ENCODE measurements around the gene TNRC18.

The TNRC18 gene

DNA sequence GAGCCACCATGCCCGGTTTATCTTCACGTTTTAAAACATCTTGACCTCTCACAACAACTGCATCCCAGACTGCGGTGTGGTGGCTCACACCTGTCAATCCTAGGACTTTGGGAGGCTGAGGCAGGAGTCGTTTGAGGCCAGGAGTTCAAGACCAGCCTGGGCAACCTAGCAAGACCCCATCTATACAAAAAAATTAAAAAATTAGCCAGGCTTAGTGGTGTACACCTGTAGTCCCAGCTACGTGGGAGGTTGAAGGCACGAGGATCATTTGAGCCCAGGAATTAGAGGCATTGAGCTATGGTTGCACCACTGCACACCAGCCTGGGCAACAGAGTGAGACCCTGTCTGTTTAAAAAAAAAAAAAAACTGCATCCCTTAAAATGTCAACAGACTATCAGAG, 20.2 kb downstream of the TNRC18 start:
- no peak for DNase-seq

DNA sequence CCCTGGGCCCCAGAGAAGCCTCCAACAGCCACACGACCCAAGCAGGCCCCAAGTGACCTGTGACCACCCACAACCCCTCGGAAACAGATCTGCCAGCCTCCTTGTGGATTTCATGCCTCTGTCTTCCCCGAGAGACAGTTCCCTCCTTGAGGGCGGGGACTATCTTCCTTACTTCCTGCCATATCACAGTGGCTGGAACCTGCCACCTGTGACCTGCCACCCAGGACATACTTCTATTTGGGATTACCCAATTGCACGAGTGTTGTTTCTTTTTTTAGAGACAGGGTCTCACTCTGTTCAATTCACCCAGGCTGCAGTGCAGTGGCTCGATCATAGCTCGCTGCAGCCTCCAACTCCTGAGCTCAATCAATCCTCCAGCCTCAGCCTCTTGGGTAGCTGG, 25.9 kb downstream of the TNRC18 start:
- DNase-seq, result no peak

DNA sequence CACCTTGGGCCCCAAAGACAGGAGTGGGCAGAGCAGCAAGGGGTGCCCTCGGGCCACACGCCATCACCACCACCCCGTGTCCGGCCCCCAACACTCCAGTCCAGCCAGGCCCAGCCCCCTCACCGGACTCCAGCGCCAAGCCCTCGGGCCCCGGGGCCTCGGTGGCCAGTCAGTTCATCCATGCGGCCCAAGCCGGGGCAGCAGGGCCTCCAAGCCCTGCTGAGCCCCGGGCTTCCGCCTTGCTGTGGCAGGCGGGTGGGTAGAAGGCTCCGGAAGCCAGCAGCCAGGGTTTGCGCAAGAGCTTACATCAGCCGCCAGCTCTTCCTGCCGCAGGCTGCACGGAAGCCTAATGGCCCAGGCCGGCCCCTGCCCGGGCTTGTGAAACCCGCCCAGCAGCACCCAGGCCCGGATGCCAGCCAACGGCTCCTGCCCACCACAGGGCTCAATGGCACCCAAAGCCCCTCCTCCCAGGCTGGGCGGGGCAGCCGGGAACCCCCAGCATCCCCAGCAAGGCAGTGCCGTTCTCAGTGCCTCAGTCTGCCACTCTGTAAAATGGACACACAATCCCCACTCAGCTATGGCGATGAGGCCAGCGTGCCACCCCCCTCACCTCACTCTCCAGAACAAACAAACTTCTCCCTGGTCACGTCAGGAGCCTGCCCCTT, 26.5 kb downstream of the TNRC18 start:
- no peak for DNase-seq

DNA sequence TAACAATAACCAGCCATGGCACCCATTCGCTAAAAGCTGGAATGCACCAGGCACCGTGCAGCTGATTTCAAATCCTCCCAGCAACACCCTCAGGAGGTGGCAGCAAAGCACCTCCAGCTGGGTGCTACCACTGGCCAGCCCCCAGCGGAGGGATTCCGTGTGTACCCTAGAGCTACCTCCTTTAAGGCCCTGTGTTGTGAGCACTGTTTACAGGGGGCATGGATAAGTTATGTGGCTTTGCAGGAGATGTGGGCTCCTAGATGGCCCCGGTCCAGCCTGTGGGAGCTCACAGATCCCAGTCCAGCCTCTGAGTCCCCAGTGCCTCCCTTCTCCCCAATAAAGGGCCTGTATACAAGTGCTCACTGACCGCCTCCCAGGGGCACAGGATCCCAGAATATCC, 27.1 kb downstream of the TNRC18 start:
- no peak for DNase-seq

DNA sequence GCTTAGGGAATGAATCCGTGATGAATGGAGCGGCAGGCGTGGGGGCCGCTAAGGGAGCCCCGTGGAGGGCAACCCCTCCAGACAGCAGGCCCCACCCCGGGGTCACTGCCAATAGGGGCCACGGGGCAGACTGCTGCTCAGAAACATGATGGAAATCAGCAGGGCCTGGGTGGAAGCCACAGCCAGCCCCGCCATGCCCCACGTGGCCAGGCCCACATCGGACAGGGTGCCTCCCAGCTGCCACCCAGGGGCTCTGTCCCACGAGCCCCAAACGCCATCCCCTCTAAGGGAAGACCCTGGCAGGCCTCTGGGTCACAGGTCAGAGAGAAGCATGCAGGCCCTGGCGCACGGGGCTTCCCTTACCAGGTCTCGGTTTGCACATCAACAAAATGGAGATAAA, 28.4 kb downstream of the TNRC18 start:
- no peak for DNase-seq

DNA sequence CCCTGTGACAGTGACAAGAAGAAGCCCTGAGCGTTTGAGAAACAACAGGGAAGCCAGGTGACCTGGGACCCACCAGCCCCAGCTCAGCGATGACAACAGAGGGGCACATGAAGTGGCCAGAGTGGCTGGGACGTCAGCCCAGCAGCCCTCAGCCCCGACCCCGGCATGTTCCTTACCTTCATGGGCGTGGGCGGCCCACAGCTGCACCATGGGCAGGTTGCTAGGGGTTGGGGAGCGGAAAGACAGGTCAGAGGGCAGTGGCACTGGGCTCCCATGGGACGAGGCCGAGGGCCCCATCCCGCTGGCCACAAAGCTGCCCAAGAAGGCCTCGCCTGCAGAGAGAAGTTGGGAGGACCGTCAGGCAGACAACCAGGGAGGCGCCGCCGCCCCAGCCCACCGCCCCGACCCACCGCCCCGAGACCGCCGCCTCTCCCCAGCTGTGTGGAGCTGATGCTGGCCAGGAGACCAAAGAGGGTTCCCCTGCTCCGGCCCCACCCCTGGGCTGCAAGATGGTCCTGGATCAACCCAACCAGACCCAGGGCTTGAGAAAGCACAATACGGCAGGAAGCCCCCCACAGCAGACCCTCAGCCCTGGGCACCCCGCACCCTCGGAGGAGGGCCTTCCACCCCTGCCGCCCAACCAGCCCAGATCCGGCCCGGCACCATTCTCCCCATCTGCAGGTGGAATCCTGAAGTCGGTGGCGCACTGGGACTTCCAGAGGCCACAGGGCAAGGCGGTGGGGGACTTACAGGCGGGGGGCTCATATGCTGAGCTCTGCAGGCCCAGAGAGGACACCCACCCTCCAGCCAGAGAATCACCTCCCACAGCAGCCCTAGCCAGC, 29.1 kb downstream of the TNRC18 start:
- no peak for DNase-seq

DNA sequence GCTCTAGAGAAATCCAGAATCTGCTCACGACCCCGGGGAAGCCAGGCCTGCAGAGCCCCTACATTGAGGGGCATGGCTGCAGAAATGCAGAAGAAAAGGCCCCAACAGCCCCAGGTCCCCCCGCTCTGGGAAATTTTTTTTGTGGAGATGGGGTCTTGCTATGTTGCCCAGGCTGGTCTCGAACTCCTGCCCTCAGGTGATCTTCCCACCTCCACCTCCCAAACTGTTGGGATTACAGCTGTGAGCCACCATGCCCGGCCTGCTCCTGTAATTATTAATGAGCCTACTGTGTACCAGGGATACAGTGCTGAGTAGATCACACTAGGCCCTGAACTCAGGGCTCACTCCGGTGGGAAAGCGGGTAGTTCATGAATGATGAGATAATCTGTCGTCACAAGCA, 29.9 kb downstream of the TNRC18 start:
- DNase-seq, result no peak

DNA sequence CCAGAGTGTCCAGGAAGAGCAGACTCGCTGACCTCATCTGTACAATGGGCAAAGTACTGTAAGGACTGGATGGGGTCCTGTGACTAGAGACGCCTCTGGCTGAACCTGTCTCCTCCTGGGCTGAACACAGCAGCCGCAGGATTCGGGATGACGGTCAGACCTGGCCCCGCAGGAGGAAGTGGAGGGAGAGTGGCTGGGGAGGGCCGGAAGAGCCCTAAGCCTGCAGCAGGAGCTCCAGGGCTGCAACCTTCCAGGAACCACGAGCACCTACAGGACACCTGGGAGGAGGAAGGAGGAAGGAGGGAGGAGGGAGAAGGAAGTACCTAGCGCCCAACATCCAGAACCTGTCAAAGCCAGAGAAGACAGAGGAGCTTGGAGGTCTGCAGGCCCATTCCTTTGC, 30.3 kb downstream of the TNRC18 start:
- no peak for DNase-seq

DNA sequence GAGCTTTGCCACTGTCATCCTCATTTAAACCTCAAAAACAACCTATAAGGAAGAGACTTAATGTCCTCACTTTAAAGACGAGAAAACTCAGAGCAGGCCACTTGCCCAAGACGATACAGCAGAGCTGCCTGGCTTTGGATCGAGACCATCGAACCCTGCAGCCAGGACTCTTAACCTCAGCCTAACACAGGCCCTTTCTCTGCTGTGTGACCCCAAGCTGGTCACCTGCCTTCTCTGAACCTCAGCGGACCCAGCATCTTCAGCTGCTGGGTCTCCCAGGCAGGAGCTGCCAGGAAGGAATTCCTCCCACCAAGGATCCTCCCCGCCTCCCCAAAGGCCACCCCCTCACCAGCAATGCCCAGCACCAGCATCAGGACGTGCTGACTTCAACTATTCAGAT, 32.7 kb downstream of the TNRC18 start:
- DNase-seq, result no peak

DNA sequence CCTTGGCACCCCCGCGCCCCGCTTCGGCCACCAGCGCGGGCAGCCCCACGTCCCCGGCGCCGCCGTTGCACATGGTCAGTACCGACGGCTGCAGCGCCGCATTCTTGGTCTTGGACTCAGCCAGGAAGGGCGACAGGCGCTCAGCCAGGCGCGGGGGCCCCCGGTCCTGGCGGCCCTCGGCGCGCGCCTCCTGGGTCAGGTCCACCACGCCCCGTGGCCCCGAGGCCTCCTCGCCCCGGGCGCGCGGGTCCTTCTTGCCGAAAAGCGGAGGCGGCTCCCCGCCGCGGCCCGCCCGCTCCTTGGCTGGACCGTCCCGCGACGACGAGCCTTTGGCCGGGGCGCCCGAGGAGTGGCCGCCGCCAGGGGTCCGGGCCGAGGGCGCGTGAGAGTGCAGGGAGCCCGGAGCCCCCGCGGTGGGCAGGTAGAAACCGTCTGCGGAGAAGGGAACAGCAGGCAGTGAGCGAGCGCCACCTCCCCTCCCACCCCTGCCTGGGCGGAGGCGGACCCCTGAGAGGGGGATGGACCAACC, 34.7 kb downstream of the TNRC18 start:
- DNase-seq, result no peak

DNA sequence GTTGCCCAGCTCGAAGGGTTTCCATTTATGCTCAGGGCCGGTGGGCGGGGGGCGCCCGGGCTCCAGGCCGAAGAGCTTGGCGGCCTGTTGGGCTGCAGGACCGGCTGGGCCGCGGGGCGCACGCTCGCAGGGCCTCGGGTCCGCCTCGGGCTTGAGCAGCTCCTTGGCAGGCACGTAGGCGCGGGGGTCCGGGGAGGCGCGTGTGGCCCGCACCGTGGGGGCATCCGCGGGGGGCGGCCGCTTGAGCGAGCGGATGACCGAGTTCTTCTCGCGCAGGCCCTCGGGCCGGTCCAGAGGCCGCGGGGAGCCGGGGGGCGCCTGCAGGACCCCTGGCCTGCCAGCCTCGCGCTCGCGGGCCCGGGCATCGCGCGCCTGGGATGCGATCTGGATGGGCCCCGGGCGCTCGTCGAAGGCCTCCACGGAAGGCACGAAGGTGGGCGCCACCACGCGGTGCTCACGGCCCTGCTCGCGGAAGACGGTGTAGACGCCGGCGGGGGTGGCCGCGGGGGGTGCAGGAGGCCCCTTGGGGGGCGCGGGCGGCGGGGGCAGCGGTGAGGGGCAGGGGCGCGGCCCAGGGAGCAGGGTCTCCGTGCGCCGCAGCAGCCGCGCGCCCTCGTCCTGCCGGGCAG, 35.2 kb downstream of the TNRC18 start:
- DNase-seq, result no peak

DNA sequence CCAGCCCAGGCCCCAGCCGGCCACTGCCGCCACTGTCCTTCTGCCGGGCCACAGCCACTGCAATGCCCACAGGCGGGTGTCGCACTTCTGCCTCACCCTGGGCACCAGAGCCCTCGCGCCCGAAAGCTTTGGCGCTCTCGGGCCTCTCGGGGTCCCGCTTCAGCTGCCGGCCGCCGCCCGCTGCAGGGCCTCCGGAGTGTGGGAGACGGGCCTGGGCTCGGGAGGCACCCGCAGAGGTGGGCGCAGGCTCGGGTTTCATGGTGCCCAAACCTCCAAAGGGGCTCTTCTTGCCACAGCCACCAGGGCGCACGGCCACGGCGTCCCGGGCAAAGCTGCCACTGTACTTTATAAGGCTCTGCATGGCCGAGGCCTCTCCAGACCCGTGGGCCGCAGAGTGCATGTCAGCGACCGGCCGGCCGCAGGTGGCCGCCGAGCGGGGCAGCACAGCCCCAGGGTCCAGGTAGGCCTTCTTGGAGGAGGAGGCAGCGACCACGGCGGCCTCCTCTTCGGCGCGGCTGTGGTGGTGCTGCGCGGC, 35.9 kb downstream of the TNRC18 start:
- no peak for DNase-seq

DNA sequence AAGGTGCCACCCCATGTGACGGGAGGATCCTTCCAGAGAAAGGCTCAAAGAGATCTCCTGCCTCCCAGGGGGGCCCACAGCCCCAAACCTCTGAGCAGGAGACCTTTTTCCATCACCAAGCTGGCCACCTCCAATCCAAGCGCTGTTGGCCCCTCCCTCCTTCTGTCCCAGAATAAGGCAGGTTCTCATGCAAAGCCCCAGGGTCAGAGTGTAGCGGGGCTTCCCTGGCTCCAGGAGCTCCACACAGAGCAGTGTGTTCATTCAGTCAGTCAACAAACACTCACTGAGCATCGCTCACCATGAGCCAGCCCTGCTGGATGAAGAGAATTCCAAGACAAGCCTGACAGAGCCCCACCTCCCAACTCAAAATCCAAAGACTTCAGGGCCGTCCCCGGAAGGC, 39.0 kb downstream of the TNRC18 start:
- no peak for DNase-seq

DNA sequence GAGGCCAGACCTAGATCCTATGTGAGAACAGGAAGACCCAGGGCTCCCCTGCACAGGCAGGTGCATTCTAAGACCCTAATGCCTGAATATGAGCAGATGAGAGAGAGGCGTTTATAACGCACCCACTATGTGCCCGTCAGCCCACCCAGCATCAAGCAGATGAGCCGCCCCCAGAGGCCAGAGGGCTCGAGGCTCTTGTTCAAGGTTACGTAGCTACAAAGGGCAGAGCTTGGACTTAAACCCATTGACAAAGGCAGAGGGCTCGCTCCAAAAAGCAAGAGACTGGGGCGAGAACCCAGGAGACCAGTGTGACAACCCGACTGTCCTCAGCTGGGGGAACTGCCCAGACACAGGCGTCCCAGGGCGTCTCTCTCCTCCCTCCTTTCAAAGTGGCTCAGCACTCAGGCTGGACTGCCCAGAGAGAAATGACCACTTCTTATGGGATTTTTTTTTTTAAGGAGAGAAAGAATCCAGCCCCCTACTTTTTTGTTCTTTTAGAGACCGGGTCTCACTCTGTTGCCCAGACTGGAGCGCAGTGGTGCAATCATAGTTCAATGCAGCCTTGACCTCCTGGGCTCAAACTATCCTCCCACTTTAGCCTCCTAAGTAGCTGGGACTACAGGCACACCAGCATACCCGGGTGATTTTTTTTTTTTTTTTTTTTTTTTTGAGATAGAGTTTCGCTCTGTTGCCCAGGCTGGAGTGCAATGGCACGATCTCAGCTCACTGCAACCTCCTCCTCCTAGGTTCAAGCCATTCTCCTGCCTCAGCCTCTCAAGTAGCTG, 40.1 kb downstream of the TNRC18 start:
- no peak for DNase-seq

DNA sequence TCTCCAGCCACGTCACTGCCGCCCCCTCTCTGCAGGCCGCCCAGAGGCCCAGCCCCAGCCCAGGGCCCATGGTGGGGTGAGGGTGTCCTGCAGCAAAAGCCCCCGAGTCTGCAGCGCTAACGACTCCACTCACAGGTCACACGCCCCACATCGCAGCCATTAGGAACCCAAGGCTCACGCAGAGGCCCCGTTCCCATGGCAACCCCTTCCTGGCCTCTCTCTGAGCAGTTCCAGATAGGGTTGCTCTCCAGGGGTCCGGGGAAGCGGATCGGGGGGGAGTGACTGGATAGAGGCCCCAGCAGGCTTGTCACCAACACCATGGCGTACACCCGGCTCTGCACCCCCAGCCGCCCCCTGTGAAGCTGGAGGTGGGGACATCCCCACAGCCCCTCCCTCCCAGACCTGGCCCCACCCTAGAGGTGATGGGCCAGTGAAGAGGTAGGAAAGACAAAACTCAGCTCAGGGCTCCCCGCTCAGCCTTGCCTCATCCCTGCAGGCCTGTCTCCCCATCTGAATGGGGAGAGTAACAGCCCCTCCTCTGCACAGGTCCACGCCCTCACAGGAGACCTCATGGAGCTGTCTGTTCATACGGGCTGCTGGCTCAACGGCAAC, 41.2 kb downstream of the TNRC18 start:
- no peak for DNase-seq

DNA sequence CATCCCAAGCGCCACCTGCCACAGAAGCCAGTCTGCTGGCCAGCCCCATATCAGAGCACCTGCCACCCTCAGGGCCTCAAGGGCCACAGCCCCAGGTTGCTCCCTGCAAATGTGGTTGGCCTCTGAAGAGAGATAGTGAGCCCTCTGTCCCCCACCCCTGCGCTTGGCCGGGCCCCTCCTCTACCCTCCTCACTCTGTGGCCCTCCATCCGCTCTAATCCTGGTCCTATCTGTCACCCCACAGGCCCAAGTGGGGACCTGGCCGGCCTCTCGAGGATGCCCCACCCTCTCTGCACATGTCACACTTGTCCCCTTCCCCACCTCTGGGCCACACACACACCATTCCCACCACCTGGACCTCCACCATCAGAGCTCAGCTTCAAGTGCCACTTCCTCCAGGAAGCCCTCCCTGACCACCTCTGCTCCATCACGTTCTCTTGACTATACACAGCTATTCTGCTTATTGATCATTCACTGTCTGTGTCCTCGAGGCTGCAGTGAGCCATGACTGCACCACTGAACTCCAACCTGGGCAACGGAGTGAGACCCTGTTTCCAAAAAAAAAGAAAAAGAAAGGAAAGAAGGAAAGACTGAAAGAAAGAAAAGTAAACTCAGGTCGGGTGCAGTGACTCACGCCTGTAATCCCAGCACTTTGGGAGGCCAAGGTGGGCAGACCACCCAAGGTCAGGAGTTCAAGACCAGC, 42.4 kb downstream of the TNRC18 start:
- no peak for DNase-seq

DNA sequence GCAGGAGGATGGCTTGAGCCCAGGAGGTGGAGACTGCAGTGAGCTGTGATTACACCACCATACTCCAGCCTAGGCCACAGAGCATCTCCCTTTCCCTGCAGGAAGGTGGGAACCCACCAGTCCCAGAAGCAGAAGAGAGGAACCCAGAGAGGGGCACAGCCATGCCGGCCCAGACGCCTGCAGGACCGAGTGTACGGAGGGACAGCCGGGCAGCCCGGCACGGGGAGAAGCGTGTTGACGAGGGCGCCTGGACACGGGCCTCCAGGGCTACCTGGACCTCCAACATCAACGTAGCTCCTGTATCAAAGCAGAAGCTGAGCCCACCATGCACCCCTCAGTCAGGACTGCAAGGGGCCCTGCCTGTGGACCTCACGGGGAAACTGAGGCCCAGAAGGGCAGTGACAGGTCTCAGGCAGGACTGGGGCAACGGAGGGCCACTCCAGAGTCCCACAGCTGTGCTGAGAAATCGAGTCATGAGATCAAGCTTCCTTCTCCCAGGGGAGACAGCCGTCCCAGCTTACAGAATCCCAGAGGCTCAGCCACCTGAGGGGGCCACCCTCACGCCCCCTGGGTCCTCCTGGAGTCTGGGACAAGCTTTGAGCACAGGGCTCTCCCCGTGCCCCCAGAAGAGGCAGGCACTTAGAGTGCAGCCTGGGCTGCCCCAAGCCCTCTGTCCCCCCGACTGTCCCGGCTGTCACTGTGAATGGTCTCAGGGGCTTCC, 43.1 kb downstream of the TNRC18 start:
- DNase-seq, result no peak

DNA sequence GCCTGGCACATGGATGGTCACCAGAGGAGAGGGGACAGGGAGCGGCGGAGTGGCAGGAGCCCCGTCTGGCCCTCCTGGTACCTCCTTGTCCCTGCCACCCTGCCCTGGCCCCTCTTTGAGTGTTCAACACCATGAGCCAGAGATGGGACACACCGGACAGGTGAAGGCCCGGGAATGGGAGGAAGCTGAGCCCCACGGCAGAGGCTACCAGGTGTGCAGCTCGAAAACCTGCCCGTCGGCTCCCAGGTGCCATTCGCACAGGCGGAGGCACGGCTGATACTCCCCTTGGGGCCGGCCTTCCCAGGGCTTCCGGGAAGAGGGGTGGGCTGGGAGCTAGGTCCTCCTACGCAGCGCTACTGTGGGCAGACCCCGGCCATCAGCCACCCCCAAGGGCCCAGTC, 44.1 kb downstream of the TNRC18 start:
- DNase-seq, result no peak

DNA sequence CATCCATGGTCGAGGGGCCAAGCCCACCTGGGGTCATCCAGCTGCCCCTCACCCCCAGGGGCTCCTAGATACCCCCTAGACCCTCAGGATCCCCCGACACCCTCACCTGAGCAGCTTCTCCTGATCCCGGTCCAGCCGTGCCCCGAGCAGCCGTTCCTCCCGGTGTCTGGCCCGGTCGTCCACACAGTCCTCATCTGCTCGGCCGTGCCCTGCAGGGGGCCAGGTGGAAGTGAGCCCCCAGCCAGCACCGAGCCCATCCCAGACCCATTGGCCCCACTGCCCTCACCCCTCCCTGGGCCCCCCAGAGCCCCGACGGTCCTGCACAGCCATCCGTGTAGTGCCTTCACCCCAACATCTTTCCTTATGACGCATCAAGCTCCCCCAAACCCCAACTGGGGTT, 45.8 kb downstream of the TNRC18 start:
- DNase-seq, result no peak

DNA sequence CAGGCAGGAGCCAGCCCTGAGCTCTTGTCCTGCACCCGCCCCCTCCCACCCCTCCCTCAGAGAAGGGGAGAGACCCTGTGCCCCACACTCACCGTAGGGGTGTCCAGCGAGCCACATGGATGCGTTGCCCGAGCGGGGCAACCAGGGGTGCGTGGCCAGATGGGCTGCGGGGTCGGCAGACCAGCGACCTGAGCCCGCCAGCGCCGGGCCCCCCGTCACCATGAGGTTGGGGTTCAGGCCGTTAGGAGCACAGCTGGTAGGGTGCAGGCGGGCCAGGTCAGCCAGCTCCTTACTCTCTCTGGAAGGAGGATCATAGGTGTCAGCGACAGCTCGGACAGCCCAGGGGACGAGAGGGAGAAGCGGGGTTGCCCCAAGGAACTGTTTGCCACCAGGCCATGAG, 46.4 kb downstream of the TNRC18 start:
- DNase-seq, result no peak

DNA sequence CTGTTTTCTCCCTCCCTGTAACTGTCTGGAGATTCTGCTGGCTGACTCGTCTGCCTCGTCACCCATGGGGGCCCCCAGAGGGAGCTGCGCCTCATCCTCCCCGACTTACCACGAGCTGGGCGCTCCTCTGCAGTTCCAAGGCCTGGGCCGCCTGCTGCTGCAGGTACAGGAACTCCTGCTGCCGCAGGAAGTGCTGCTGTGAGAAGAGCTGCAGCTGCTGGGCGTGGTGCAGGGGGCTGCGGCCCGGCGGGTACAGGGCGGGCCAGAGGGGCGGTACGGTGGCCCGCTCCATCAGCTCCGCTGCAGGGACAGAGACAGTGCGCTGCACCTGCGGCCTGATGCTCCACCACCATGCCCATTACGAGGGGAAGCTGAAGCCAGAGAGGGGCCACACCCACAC, 47.7 kb downstream of the TNRC18 start:
- DNase-seq, result no peak
